HepG2 (cell line): ENCODE results near the gene CERS6. TPM values are rescaled to one million over a fixed set of nuclear protein-coding genes. Genes with fewer than 3 reads are reported as not detected.

Source experiments
- BCL6 ChIP-seq: IDR thresholded peaks from 2 replicates; pipeline ENCODE4 v1.6.1; 2016; ENCODE audit warnings: missing genetic modification reagents, missing compliant biosample characterization
- BRCA1 ChIP-seq: sonication (generic); formaldehyde crosslinking; IDR thresholded peaks from 2 replicates; pipeline ENCODE4 v1.4.0; 2020; ENCODE audit warnings: missing genetic modification reagents
- ELF3 ChIP-seq: IDR thresholded peaks from 2 replicates; pipeline ENCODE4 v1.6.1; 2016; ENCODE audit warnings: missing genetic modification reagents, missing compliant biosample characterization
- ETV6 ChIP-seq: sonication (generic); formaldehyde crosslinking; conservative IDR thresholded peaks from 2 replicates; pipeline ENCODE4 v1.4.0; 2020; ENCODE audit warnings: missing genetic modification reagents
- FOXA1 ChIP-seq, 2 experiments: fragments of 450-650 bp in 1 of 2; sonication (generic) in 1 of 2; formaldehyde crosslinking in 1 of 2; IDR thresholded peaks; 2 replicates each; pipeline versions ENCODE4 v1.4.0 to v1.6.1; 2016 to 2020; ENCODE audit warnings: missing genetic modification reagents in 1 of 2
- GTF2F1 ChIP-seq: fragments of 150-350 bp; IDR thresholded peaks from 2 replicates; pipeline ENCODE4 v1.6.1; 2014; ENCODE audit warnings: low read length
- HIVEP1 ChIP-seq: sonication (generic); formaldehyde crosslinking; IDR thresholded peaks from 2 replicates; pipeline ENCODE4 v1.4.0; 2020; ENCODE audit warnings: mild to moderate bottlenecking, missing genetic modification reagents
- JUNB ChIP-seq: sonication (generic); formaldehyde crosslinking; IDR thresholded peaks from 2 replicates; pipeline ENCODE4 v1.8.0; 2022; ENCODE audit warnings: missing genetic modification reagents, mild to moderate bottlenecking, borderline replicate concordance
- PHF21A ChIP-seq: sonication (generic); formaldehyde crosslinking; IDR thresholded peaks from 2 replicates; pipeline ENCODE4 v1.5.0; 2020; ENCODE audit warnings: mild to moderate bottlenecking, missing genetic modification reagents
- PITX1 ChIP-seq: sonication (generic); formaldehyde crosslinking; IDR thresholded peaks from 2 replicates; pipeline ENCODE4 v1.5.1; 2020; ENCODE audit warnings: mild to moderate bottlenecking, missing genetic modification reagents
- PPARG ChIP-seq: conservative IDR thresholded peaks from 2 replicates; pipeline ENCODE4 v1.6.1; 2016; ENCODE audit warnings: missing biosample characterization, missing genetic modification reagents
- SAP130 ChIP-seq: IDR thresholded peaks from 2 replicates; pipeline ENCODE4 v1.6.1; 2016; ENCODE audit warnings: low read depth
- THAP7 ChIP-seq: sonication (generic); formaldehyde crosslinking; IDR thresholded peaks from 2 replicates; pipeline ENCODE4 v1.8.1; 2023; ENCODE audit warnings: mild to moderate bottlenecking, missing genetic modification reagents
- XRCC5 ChIP-seq: fragments of 200-400 bp; formaldehyde crosslinking; optimal IDR thresholded peaks from 2 replicates; pipeline ENCODE3; 2017; ENCODE audit warnings: mild to moderate bottlenecking, low read length
- ZFYVE20 ChIP-seq: sonication (generic); formaldehyde crosslinking; IDR thresholded peaks from 2 replicates; pipeline ENCODE4 v1.8.0; 2023; ENCODE audit warnings: low read depth, mild to moderate bottlenecking, moderate library complexity, missing genetic modification reagents, borderline replicate concordance
- ZNF253 ChIP-seq: sonication (generic); formaldehyde crosslinking; IDR thresholded peaks from 2 replicates; pipeline ENCODE4 v1.8.0; 2022; ENCODE audit warnings: mild to moderate bottlenecking, missing genetic modification reagents, borderline replicate concordance
- ZNF333 ChIP-seq: sonication (generic); formaldehyde crosslinking; IDR thresholded peaks from 2 replicates; pipeline ENCODE4 v1.4.0; 2020; ENCODE audit warnings: mild to moderate bottlenecking, missing genetic modification reagents, borderline replicate concordance
- ZNF431 ChIP-seq: sonication (generic); formaldehyde crosslinking; IDR thresholded peaks from 2 replicates; pipeline ENCODE4 v1.9.0; 2022; ENCODE audit warnings: missing genetic modification reagents, low read depth, mild to moderate bottlenecking, borderline replicate concordance
- ZNF639 ChIP-seq: conservative IDR thresholded peaks from 2 replicates; pipeline ENCODE4 v1.6.1; 2018; ENCODE audit warnings: missing genetic modification reagents
- ZNF772 ChIP-seq: sonication (generic); formaldehyde crosslinking; IDR thresholded peaks from 2 replicates; pipeline ENCODE4 v1.5.0; 2020; ENCODE audit warnings: mild to moderate bottlenecking, missing genetic modification reagents
- ZNF839 ChIP-seq: sonication (generic); formaldehyde crosslinking; IDR thresholded peaks from 2 replicates; pipeline ENCODE4 v1.4.0; 2020; ENCODE audit warnings: missing genetic modification reagents, mild to moderate bottlenecking, borderline replicate concordance
- ZSCAN25 ChIP-seq: sonication (generic); formaldehyde crosslinking; IDR thresholded peaks from 2 replicates; pipeline ENCODE4 v1.8.0; 2022; ENCODE audit warnings: mild to moderate bottlenecking, missing genetic modification reagents
- polyA plus RNA-seq, 8 experiments: library from polyadenylated mRNA; depleted of rRNA in 3 of 8; stranded (reverse) in 7 of 8; unstranded in 1 of 8; fragments of >200 nt; fragmentation: Illumina TruSeq in 4 of 8; extraction: Trizol in 4 of 8; gene quantifications; 2 replicates each; pipeline versions ENCODE4 v1.2.1 to v1.2.3, GENCODE V29; 2011 to 2016; ENCODE audit warnings: low read depth in 4 of 8, missing spikeins in 1 of 8, mixed read lengths in 1 of 8; ENCODE audit not compliant: insufficient read depth in 1 of 8
- total RNA-seq, 5 experiments: library from RNA; depleted of rRNA; stranded (reverse); fragments of >200 nt; fragmentation: Illumina TruSeq; extraction: Trizol; gene quantifications; 2 replicates each; pipeline ENCODE4 v1.2.3, GENCODE V29; 2016; ENCODE audit warnings: low read depth in 1 of 5
- TF ChIP-seq, protein P1 (sequence below): sonication (generic); formaldehyde crosslinking; IDR thresholded peaks from 2 replicates; pipeline ENCODE4 v1.8.0; 2022; ENCODE audit warnings: low read depth, missing genetic modification reagents
- TF ChIP-seq, protein P2 (sequence below), 2 experiments: sonication (generic) in 1 of 2; formaldehyde crosslinking in 1 of 2; IDR thresholded peaks; 2 replicates each; pipeline versions ENCODE4 v1.4.0 to v1.6.1; 2016 to 2020; ENCODE audit warnings: borderline replicate concordance in 1 of 2, low read depth in 1 of 2, mild to moderate bottlenecking in 1 of 2, missing genetic modification reagents in 1 of 2

The CERS6 gene
- total and polyA plus RNA-seq, 2 of the 13 experiments (the other 11 are each of a cell fraction or from before 2014, with no cell fraction given) = 10.1 to 20.3 TPM

GRCh38 chr2:168494190-168494711 lies 38.2 kb downstream of the CERS6 start (continued):
- TF ChIP-seq FOXA1 (IDR thresholded peaks at IDR 0.05) = no peak
- TF ChIP-seq FOXA1 (CRISPR knock-in tag; IDR thresholded peaks at IDR 0.05) = no peak
- no peak; the same call in 1 of the 2 replicates for TF ChIP-seq PHF21A (CRISPR knock-in tag)
- TF ChIP-seq, protein P1, sequence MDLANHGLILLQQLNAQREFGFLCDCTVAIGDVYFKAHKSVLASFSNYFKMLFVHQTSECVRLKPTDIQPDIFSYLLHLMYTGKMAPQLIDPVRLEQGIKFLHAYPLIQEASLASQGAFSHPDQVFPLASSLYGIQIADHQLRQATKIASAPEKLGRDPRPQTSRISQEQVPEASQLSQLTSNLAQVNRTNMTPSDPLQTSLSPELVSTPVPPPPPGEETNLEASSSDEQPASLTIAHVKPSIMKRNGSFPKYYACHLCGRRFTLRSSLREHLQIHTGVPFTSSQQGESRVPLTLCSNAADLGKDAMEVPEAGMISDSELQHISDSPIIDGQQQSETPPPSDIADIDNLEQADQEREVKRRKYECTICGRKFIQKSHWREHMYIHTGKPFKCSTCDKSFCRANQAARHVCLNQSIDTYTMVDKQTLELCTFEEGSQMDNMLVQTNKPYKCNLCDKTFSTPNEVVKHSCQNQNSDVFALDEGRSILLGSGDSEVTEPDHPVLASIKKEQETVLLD (CRISPR knock-in tag) = no peak
- TF ChIP-seq ZNF253 (CRISPR knock-in tag) = no peak
- no peak for TF ChIP-seq HIVEP1 (CRISPR knock-in tag)
- no peak for TF ChIP-seq ZNF839
- peak; percentile 59 for TF ChIP-seq SAP130
- TF ChIP-seq XRCC5 = peak; percentile 17
- TF ChIP-seq GTF2F1 = no peak
- TF ChIP-seq ZSCAN25 (CRISPR knock-in tag) = no peak
- TF ChIP-seq ZNF431 (CRISPR knock-in tag) = no peak
- no peak for TF ChIP-seq ZNF333 (CRISPR knock-in tag)
- no peak for TF ChIP-seq PPARG (CRISPR knock-in tag)
- no peak for TF ChIP-seq ETV6 (CRISPR knock-in tag)
- TF ChIP-seq ZNF639 (CRISPR knock-in tag) = no peak
- no peak for TF ChIP-seq JUNB (CRISPR knock-in tag)
- no peak for TF ChIP-seq THAP7 (CRISPR knock-in tag)
- TF ChIP-seq, protein P2, sequence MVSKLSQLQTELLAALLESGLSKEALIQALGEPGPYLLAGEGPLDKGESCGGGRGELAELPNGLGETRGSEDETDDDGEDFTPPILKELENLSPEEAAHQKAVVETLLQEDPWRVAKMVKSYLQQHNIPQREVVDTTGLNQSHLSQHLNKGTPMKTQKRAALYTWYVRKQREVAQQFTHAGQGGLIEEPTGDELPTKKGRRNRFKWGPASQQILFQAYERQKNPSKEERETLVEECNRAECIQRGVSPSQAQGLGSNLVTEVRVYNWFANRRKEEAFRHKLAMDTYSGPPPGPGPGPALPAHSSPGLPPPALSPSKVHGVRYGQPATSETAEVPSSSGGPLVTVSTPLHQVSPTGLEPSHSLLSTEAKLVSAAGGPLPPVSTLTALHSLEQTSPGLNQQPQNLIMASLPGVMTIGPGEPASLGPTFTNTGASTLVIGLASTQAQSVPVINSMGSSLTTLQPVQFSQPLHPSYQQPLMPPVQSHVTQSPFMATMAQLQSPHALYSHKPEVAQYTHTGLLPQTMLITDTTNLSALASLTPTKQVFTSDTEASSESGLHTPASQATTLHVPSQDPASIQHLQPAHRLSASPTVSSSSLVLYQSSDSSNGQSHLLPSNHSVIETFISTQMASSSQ (IDR thresholded peaks at IDR 0.05; ENCODE audit: low read depth) = no peak
- TF ChIP-seq, protein P2 (CRISPR knock-in tag; IDR thresholded peaks at IDR 0.05; ENCODE audit: borderline replicate concordance) = no peak
- peak; percentile 92 for TF ChIP-seq ELF3
- no peak for TF ChIP-seq ZFYVE20 (CRISPR knock-in tag)
- TF ChIP-seq ZNF772 (CRISPR knock-in tag) = no peak
- no peak for TF ChIP-seq BRCA1 (CRISPR knock-in tag)
- no peak for TF ChIP-seq BCL6 (CRISPR knock-in tag)
- TF ChIP-seq PITX1 = peak; percentile 18; the same call in 1 of the 2 replicates
